Measurements from ENCODE around the gene COPRS. TPM values are rescaled to one million over a fixed set of nuclear protein-coding genes. Genes with fewer than 3 reads are reported as not detected.

The COPRS gene
- polyA plus RNA-seq, 1 donor (not counting 4 experiments of a cell fraction or from before 2014, with no cell fraction given), result 30.3 TPM

DNA sequence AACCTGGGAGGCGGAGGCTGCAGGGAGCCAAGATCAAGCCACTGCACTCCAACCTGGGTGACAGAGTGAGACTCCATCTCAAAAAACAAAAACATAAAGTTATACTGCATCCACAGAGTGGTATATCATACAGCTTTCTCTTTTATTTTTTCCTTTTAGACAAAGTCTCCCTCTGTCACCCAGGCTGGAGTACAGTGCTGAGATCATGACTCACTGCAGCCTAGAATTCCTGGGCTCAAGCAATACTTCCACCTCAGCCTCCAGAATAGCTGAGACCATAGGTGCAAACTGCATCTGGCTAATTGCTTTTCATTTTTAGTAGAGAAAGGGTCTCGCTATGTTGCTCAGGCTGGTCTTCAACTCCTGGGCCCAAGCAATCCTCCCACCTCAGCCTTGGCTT, 10.0 kb upstream of the COPRS start:
- H3K4me1 ChIP-seq (ENCODE audit: control insufficient read depth, extremely low read depth, insufficient read depth, low read length), result no peaks in the 10 kb centered on the region
- no peaks in the 10 kb centered on the region for H3K27me3 ChIP-seq (ENCODE audit: control insufficient read depth, extremely low read depth, insufficient read depth, low read length)
- no peak overlapping the region for H3K4me2 ChIP-seq (ENCODE audit: control insufficient read depth, extremely low read depth, insufficient read depth, low read depth, low read length)
- no peaks in the 10 kb centered on the region for H3K9me3 ChIP-seq (ENCODE audit: control insufficient read depth, low read depth, low read length)
- DNase-seq (ENCODE audit: low read depth, low spot score), result no peak
- H3K79me2 ChIP-seq (ENCODE audit: control insufficient read depth, insufficient read depth, low read length), result no peaks in the 10 kb centered on the region
- no peaks in the 10 kb centered on the region for H3K9me1 ChIP-seq (ENCODE audit: control insufficient read depth, extremely low read depth, insufficient read depth, low read length)
- no peak overlapping the region for H3K4me3 ChIP-seq (ENCODE audit: control insufficient read depth in 2 of 3, extremely low read depth in 1 of 3, insufficient read depth in 2 of 3, low read depth in 1 of 3, low read length in 3 of 3)
- FAIRE-seq, result no peak
- no peaks in the 10 kb centered on the region for H4K20me1 ChIP-seq (ENCODE audit: control insufficient read depth, extremely low read depth, insufficient read depth, low read length)
- no peak overlapping the region for H3K9ac ChIP-seq (ENCODE audit: control insufficient read depth, extremely low read depth, insufficient read depth, low read length)
- no peak for TF ChIP-seq EZH2 (IDR thresholded peaks at IDR 0.05; ENCODE audit: low read length)
- dilution Hi-C loops (cut with MboI; ENCODE audit: extremely low pct_ligation_motif_present, low sequenced_read_pairs), result loop anchor here (25.0 kb wide), 1 partner anchor 432 kb away; no protein-coding TSS in a partner anchor
- H2AFZ ChIP-seq (ENCODE audit: control insufficient read depth, low read length), result no peak overlapping the region
- H3K27ac ChIP-seq (ENCODE audit: control insufficient read depth, insufficient read depth, low read length), result no peak overlapping the region
- H3K36me3 ChIP-seq (ENCODE audit: control insufficient read depth in 2 of 2, extremely low read depth in 1 of 2, insufficient read depth in 2 of 2, low read length in 2 of 2), result peaks cover 23 to 25% of the 10 kb centered on the region in 2 experiments

DNA sequence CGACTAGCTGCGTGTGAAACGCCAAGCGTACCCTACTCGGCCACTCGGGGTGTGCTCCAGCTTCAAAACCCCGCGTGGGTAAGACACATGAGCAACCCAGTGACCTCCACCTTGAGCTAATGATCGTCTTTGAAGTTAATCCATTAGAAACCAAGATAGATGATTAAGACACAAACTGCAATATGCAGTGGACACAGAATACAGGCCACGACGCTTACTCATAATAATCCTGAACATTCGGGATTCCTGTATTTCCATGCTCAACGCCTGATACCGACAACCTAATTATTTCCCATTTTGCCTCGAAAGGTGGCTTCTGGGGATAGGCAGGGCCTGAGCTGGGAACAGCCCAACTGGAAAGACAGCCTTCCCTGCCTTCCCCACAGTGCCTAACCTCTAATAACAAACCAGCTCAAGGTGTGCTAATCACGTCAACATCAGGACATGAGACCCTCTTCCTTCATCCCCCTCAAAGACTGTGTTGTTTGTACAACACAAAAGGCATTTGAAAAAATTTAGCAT, 504 bp upstream of the COPRS start:
- Histone ChIP-seq H3K27me3 (ENCODE audit: control insufficient read depth, extremely low read depth, insufficient read depth, low read length) (no peaks in the 10 kb centered on the region), H3K4me2 (ENCODE audit: control insufficient read depth, extremely low read depth, insufficient read depth, low read depth, low read length) (peak overlapping the region; percentile 69), H3K4me3 (ENCODE audit: control insufficient read depth in 2 of 3, extremely low read depth in 1 of 3, insufficient read depth in 2 of 3, low read depth in 1 of 3, low read length in 3 of 3) (peak overlapping the region in 2 of 3 experiments; percentile 31 to 65), H3K79me2 (ENCODE audit: control insufficient read depth, insufficient read depth, low read length) (peaks cover 2% of the 10 kb centered on the region), H3K36me3 (ENCODE audit: control insufficient read depth in 2 of 2, extremely low read depth in 1 of 2, insufficient read depth in 2 of 2, low read length in 2 of 2) (peaks cover 2 to 7% of the 10 kb centered on the region in 2 experiments), H3K9ac (ENCODE audit: control insufficient read depth, extremely low read depth, insufficient read depth, low read length) (peak overlapping the region; percentile 35), H3K4me1 (ENCODE audit: control insufficient read depth, extremely low read depth, insufficient read depth, low read length) (peaks cover 13% of the 10 kb centered on the region), H2AFZ (ENCODE audit: control insufficient read depth, low read length) (peak overlapping the region; percentile 39), H3K27ac (ENCODE audit: control insufficient read depth, insufficient read depth, low read length) (peak overlapping the region; percentile 34), H3K9me1 (ENCODE audit: control insufficient read depth, extremely low read depth, insufficient read depth, low read length) (no peaks in the 10 kb centered on the region), H3K9me3 (ENCODE audit: control insufficient read depth, low read depth, low read length) (no peaks in the 10 kb centered on the region), H4K20me1 (ENCODE audit: control insufficient read depth, extremely low read depth, insufficient read depth, low read length) (no peaks in the 10 kb centered on the region)
- FAIRE-seq (peak; percentile 60), DNase-seq (ENCODE audit: low read depth, low spot score) (no peak)
- dilution Hi-C loops (cut with MboI; ENCODE audit: extremely low pct_ligation_motif_present, low sequenced_read_pairs), result loop anchor here (25.0 kb wide), 1 partner anchor 422 kb away; no protein-coding TSS in a partner anchor
- no peak for TF ChIP-seq EZH2 (IDR thresholded peaks at IDR 0.05; ENCODE audit: low read length)
- no peak for TF ChIP-seq CTCF (optimal IDR thresholded peaks at IDR 0.05 in 1 of 3, IDR thresholded peaks at IDR 0.05 in 1 of 3, conservative IDR thresholded peaks at IDR 0.05 in 1 of 3; ENCODE audit: extremely low read depth in 1 of 3, insufficient read depth in 2 of 3, low read length in 3 of 3)

All from keratinocyte (primary cell).